HG02981 (cell line): ENCODE results near the gene SORCS3.

ENCODE experiments used
- ATAC-seq: cut with Tn5 transposase; IDR thresholded peaks from one replicate; pipeline ENCODE4 v1.9.1; 2021; ENCODE audit warnings: mild to moderate bottlenecking, moderate library complexity; ENCODE audit not compliant: unreplicated experiment

The SORCS3 gene

DNA sequence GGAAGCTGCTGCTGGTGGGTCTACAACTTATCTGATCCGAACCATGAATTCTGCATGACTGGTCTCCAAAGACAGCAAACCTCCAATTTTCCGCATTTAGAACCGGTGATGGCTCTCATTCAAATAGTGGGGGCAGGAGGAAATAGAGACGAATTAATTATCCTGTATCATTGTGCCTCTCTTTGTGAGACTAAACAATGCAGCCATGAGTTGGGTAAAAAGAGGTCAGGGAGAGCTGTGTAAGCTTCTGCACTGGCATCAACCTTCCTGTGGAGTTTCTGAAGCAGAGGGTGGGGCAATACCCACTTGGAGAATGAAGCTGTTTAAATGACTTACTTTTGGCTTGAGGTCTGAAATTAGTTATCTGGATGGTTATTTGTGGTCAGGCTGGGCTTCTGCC lies 266.4 kb downstream of the SORCS3 start:
- ATAC-seq, result no peak

DNA sequence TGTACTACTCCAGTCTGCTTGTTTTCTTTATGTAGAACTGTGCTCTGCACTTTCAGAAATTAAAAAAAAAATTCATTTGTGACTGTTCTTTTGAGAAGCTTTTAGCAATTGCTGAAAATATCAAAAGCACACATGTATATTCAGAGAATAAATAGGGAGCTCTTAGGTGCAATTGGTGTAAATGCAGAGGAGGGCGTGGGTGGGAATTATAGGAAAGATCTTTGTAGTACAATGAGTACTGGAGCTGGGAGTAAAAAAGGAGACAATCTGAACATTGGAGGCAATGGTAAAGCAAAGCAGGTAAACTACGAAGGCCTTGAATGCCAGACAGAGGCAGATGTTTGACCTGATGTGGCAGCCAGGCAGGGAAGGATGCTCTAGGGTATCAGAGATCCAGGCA lies 267.5 kb downstream of the SORCS3 start:
- ATAC-seq, result no peak

DNA sequence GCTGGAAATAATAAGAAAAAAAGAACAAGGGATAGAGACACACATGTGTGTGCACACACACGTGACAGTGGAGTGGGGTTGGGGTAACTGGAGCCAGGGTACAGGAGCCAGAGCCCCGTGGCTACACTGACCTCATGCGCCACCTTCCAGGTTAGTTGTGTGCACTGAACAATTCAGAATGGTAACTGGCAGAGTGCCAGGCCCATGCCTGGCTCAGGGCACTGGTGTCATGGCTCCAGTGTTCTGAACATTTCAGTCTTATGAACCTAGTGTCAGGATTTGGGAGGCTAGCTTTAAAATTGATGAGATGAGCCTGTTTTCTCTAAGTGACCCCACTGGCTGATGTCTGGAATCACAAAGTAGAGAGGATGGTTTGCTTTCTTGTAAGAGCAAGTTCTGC lies 269.6 kb downstream of the SORCS3 start:
- ATAC-seq, result no peak

DNA sequence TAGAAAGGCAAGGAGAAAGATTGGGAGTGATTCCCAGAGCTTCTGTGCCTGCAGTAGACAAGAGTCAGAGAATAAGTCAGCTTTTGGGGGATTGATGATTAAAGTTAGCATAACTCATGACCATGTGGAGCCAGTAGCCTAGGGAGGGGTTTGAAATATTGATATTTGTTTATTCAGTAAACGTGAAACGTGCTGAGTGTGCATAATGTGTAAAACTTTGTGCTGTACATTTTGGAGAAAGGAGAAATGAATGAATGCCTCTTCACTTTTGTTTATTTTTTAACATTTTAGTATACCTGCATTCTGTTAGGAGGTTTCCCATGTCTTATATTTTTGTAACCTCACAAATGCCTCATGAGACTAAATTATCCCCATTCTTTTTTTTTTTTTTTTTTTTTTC lies 272.3 kb downstream of the SORCS3 start:
- ATAC-seq, result no peak

DNA sequence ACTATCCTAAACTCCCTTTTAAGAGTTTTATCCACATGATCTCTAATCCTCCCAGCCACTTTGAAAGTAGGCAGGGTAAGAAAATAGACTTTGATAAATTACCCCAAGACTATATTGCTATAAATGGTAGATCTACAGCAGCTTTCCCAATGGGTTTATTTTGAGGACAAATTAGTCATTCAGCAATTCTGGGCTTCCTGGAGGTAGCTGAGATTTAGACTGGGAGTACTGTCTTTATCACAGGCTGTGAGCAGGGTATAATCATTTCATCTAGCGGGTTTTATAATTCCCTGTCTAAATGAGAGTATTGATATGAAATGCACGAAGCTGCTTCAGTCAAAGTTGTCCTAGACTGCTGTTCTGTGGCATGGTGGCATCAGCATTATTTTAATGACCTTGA lies 279.4 kb downstream of the SORCS3 start:
- no peak for ATAC-seq

DNA sequence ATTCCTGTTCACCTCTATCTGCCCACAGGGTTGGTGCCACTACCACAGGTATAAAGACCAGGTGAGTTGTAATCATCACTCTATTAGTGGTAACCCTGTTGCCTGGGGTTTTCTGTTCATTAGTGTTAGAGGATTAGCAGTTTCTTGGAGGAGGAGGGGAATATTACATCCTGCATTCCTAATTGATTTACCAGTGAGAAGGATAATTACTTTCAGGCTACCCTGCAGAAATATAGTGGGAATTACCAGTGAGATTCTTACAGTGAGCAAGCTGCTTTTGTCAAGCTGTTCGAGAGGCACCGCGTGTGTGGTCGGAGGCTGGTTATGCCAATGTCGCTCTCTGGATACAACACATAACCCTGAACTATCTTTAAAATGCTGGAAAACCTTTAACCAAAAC lies 280.7 kb downstream of the SORCS3 start:
- ATAC-seq, result no peak

DNA sequence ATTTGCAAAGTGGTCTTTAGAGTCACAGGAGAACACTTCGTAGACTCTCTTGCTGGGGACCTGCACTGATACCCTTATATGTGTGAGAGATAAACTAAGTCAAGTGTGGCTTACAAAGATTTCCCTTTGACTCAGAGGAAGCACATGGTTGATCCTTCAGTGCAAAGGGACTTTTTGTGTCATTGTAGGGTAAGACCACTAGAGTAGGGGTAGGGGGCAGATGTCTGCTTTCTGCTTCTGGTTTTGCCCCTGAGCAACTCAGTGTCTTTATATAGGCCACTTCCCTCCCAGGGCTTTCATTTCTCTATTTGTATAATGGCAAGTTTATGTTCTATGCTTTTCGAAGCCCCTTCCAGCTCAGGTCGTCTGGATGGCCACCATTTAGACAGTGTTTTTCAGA lies 281.7 kb downstream of the SORCS3 start:
- peak; percentile 58 for ATAC-seq

DNA sequence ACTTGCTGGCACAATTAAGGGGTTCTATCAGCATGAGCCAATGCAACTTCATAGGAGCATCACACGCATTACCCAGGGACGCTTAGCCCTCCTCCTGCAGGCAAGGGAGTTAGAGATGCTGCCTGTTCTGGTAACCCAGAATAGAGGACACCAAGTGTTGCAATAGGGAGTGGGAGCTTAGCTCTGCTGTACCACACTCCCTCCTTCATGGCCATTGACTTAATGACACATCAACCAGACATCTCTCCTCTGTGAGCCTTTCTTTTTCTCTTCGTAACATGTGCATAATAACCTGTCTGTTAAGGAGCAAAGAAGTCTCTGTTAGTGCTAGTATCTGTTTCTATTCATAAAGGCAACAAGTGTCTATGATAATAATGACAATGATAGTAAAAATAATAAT lies 282.4 kb downstream of the SORCS3 start:
- ATAC-seq, result no peak

DNA sequence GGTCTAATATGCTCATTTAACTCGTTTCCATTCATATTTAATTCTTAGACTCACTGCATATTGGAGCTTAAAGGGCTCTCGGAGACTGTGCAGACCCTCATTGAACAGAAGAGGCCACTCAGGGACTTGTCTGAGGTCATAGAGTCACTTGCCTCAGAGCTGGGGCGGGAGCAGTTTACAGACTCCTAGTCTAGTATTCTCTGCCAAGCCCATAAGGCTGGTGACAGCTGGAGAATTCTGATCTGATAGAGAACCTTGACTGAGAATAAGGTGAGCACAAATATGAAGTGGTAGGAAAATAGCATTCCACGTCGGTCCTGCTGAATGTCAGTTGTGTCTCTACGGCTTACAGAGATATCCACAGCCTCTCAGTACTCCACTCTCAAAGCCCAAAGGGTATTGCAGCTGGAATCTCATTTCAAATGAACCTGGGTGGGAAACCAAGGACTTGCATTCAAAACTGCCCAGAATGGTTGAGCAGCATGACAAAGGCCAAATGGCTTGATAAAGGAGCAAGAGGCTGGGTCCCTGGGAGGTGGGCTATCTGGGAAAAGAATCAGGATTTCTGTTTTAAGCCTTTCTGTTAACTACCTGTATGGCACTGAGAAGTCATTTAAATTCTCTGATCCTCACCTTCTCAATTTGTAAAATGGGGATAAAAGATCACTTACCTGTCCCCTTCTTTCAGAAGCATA lies 283.2 kb downstream of the SORCS3 start:
- no peak for ATAC-seq

DNA sequence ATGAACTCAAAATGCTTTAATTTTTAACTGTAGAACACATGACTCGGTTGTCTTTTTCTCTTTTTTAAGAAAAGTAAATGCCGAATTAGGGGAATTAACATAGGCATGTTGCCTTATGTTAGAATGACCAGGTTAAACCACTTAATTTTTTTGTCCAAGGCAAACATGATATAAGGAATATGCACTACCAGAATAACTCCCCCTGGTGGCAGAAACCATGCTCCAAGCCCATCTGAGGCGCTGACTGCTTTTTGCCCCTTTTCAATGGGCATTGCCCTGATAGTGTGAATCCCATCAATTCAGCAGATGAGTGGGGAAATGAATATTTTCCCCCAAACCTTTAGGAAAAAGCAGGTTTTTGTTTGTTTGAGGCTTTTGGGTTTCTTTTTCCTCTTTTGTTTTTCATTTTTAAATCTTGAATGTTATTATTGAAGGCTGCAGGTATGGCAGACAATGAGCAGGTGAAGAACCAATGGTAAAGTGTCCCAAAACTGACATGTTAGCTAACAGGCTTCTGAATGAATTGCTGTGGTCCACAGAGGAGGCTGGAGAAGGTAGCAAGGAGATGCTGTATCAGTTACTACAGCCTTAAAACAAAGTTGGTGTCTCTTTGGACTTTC lies 284.3 kb downstream of the SORCS3 start:
- no peak for ATAC-seq

DNA sequence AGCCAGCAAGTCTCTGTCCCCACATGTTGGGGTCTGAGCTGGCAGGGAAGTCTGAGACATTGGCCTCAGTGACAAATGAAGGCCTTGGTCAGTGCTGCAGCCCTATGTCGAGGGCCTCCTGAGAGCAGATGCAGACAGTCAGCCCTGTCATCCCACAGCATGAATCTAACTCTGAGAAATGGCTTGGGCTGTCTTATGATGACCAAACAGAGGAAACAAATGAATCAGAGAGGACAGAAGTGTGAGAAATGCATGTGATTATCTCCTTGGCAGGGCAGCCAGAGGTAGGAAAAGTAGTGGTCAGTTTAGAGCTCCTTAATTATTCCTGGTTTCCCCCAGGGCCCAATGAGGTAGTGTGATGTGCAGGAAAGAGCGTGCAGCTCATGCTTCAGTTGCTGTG lies 287.6 kb downstream of the SORCS3 start:
- no peak for ATAC-seq

DNA sequence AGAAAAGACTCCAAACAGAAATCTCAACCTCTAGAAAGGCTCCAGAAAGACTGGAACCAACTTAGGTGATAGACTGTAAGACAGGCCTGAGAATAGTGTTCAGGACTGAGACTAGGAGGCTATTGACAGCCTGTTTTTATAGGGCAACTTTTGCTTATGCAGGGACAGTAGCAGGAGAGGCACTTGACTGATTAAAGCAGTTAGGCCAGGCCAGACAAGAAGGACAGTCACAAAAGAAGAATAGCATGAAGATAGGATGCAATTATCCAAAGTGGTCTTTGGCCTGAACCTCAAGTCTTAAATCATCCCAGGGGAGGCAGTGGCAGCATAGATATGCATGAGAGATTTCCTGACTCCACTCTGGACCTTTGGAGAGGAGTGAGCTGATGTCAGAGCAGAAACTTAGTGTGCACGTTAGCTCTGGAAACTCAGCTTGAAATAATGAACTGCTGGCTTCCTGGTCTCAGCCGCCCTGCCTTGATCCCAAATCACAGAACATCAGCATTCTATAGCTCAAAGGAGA lies 290.6 kb downstream of the SORCS3 start:
- ATAC-seq, result no peak

DNA sequence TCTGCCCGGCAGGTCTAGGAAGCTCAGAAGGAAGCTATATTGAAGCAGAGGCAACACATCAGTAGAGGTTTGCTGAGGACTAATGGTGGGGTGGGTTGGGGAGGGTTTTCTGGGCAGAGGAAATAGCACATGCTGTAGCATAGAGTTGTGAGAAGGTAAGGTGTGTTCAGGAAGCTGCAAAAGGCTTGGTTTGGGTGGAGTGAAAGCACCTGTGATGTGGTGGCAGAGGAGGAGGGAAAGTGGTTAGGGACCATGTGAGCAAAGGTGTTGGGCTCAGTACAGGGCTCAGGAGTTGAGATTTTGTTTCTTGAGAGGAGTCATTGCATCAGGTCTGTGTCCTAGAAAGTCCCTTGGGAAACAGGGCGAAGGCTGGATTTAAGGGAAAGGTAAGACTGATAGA lies 294.6 kb downstream of the SORCS3 start:
- no peak for ATAC-seq

DNA sequence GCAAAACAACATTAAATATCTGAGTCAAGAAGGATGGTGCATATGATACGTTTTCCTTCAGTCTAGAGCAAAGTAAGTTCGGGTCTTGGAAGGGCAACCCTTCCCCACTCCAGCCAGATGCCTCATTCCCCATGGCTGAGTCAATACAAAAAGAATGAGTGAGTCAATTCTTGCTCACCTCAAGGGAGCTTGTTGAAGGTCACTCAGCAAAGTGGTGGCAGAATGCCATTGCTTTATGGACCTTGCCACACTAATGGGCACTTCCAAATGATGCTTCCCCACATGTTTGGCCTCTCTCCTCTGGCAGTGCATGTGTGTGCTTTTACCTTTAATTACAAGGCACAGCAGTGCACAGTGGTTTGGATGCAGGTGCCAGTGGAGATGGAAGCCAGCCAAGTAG lies 296.5 kb downstream of the SORCS3 start:
- ATAC-seq, result no peak

DNA sequence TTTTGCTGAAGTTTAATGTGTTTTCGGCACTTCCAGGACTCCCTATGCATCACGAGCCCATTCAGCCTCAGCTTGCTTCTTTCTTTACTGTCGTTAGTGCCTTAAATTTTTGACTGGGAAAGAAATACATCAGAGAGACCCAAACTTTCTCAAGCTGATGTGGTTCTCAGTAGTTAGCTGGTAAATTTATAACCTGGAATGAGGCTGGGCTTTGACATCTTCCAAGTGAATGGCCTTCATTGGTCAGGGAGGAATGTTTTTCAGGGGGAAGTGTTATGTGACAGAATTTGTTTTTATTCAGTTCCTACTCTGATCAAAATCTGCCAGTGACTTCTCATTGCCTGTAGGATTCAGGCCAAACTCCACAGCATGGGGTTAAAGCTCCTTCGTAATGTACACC lies 296.9 kb downstream of the SORCS3 start:
- ATAC-seq, result no peak

DNA sequence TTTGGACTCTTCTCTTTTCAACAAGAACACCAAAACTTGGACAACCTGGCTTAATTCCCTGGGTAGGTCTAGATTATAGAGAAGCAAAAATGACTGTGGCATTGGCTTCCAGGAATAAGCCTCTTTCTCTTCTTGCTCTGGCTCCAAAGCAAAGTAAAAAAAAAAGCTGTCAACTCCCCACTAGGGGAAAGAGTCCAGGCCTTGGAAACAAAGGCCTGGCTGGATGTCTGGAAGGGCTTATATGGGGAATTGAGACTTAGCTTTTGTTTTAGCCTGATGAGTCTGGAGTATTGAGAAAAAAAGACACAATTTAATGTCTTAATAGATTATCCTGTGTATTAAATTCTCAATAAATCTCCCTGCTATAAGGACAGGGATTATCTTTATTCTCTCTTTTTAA lies 300.6 kb downstream of the SORCS3 start:
- ATAC-seq, result no peak

DNA sequence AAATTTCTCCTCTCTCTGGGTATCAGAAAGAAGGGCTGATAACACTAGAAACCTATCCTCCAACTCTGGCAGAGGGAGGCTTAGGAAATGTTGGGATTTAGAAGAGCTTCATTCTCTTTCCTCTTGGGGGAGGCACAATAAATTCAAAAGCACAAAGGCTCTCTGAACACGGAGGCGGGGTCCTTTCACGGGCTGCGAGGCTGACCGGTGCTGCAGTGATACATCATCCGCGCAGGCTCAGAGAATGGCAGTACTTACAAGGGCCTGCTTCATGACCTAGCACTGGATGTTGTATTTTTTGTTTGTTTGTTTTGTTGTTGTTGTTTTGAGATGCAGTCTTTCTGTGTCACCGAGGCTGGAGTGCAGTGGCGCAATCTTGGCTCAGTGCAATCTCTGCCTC lies 306.2 kb downstream of the SORCS3 start:
- no peak for ATAC-seq

DNA sequence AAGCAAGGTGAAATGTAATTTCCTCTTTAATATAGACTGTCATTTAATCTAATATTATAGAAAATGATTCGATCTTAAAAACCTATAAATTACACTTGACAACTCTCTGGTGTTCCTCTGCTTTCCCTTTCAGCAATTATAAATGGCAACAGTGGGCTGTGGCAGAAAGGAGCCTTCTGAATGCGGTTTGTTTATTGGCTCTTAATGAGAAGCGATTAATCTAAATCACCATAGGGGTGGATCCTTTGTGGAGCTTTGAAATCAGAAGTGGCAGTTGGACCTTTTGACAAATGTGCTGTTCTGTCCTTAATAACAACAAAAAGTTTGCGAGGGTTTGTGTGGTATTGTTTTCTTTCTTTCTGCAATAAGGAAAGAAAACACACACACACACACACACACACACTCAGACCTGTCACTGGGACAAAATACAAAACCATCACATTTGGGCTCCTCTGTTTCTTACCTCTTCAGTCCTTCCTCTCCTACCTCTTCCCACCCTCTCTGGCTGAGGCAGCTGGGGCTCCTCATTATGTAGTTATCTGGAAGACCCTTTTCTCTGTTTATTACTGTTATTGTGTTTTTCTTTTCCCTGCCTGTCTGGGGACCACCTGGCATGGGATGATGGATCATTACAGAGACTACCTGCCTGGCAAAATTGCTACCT lies 316.2 kb downstream of the SORCS3 start:
- no peak for ATAC-seq

DNA sequence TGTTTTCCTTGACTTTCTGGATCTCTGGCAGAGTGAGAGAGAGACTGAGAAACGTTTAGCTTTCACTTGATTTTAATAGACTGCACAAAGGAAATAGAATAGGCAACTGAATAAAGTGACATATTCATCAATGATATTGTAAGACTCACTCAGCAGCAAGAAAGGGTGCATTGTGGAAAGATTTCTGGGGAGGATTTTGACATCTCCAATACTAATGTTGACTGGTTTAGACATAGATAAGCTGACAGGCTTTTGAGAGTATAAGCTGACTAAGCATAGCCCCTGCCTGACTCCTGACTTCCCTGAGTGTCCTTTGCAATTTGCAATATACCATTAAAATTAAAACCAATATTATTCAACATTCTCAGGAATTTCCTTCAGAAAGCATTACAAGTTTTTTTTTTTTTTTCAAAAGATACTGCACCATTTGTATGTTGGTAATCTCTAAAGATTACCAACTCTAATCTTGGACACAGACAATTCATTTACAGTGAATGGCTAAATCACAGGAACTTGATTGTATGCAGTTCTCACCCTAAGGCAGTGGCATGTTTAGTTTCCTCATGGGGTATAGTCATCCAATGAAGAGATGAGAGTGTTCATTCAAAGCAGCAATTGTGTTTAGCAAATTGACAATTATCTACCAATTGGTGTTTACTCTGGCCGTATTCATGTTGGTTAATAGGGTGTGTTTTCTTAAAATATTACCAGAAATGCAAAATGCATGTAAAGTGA lies 325.6 kb downstream of the SORCS3 start:
- no peak for ATAC-seq

DNA sequence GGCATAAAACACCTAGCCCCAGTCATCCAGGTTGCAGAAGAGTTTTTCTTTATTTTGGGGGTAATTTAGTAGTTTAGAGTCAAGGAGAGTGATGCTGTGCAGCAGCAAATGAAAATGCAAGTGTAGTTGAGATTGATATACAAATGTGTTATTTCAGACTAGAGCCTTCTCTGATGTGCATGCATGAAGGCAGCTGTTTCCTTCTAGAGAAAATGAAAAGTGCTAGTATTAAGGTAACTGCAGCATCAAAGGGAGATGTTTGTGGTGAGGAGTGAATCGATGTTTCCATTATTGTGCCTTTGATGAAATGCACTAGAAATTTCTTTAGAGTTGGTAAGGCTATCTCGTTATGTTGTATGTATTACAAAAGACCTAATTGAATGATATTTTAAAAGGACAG lies 339.3 kb downstream of the SORCS3 start:
- no peak for ATAC-seq

DNA sequence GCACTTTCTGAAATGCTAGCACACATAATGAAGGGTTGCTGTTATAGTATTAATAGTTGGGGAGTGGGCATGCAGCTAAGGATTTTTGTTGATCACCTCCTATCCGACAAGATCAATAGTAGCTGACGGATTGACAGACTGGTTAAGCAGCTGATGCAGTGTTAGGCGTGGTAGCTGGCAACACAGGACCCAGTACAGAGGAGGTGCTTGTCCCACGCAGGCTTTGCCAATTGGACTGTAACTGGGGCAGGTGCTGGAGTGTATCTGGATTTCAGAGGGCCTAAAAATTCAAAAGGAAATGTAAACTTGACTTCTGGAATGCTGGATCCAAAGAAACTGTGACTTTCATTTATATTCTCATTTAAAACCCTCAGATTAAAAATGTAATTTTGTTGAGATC lies 340.9 kb downstream of the SORCS3 start:
- no peak for ATAC-seq

DNA sequence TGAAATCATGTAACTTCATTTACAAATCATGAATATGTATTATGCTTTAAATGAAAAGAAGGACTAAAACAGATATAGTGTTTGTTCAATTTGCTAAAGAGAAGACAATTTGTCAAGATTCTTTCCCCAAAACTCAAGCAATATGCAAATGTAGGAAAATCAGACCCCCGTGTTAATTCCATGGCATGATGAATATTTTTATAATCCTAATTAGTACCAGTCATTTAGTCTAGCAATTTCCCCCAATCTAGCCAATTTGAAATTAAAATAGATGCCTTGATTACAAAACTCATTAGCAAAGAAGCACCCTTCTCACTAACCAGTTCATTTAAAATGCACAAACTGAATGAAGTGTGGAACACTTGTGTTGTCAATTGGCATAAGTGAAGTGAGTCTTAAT lies 347.6 kb downstream of the SORCS3 start:
- no peak for ATAC-seq
